KBM-7 (cell line): ENCODE results near the gene AOC3.

Experiments used
- DNase-seq: peaks from one replicate; pipeline ENCODE4 v3.0.0-alpha.2; 2015
- in situ Hi-C: fragments of 300-500 bp; cut with MboI; formaldehyde crosslinking; loops from 2 replicates; pipeline ENCODE4 v1.14.3; 2020; ENCODE audit warnings: low sequenced_read_pairs, low pct_unique_long_range_greater_than_20kb, mixed read lengths

The AOC3 gene, protein sequence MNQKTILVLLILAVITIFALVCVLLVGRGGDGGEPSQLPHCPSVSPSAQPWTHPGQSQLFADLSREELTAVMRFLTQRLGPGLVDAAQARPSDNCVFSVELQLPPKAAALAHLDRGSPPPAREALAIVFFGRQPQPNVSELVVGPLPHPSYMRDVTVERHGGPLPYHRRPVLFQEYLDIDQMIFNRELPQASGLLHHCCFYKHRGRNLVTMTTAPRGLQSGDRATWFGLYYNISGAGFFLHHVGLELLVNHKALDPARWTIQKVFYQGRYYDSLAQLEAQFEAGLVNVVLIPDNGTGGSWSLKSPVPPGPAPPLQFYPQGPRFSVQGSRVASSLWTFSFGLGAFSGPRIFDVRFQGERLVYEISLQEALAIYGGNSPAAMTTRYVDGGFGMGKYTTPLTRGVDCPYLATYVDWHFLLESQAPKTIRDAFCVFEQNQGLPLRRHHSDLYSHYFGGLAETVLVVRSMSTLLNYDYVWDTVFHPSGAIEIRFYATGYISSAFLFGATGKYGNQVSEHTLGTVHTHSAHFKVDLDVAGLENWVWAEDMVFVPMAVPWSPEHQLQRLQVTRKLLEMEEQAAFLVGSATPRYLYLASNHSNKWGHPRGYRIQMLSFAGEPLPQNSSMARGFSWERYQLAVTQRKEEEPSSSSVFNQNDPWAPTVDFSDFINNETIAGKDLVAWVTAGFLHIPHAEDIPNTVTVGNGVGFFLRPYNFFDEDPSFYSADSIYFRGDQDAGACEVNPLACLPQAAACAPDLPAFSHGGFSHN

DNA sequence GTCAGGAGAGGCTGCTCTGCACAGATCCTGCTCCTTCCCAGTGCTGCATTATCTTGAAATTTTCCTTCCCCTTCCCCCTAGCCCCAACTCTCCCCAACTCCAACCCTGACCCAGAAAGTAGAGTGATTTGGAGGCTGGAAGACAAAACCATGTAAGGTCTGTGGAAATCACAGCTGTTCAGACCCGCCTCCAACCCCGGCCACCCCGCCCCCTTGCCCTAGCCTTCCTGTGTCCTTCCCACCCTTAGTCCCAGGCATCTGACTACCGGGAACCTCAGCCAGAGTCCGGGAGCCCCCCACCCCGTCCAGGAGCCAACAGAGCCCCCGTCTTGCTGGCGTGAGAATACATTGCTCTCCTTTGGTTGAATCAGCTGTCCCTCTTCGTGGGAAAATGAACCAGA is at the start of gene AOC3:
AOC3 (plus strand) TSS at position 246 of the 400 bp plus-strand sequence; CDS start at position 391, 145 bp downstream.
- DNase-seq, result no peak
- in situ Hi-C loops, result loop anchor here (25.0 kb wide), 1 partner anchor 511 kb away; no protein-coding TSS in a partner anchor

DNA sequence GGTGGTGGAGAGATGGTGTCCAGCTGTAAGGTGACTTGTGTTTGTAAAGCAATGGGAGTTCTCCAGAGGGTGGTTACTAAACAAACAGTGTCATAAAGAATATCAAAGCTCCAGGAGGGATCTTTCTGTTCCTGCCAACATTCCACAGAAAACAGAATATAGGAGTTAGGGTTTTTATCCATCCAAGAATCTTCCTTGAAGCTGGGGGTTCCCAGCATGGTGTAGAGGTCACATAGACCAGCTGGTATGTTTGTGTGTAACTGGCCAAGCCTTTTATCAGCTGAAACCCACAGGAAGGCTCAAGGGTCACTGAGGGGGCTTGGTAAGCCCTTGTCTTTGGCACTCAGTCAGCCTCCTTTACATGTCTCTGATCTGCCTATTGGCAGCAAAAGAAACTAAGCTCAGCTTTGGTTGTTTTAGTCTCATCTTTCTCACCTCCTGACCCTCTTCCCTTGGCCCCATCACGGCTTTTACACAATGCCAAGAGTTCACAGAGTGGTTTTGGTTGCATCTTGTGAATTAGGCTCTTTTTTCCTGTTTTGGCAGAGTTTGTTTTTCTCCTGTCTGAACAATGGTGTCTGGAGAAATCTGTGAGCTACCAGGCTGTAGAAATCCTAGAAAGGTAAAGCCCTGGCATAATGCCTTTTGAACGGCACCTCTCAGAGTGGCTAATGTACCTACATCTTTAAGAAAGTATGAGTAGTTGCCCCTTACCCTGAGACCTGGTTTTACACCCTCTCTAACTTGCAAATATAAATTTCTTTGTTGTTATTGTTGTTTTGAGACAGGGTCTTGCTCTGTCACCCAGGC is 47.7 kb upstream of the AOC3 start:
- in situ Hi-C loops, result no loop called here
- no peak for DNase-seq

DNA sequence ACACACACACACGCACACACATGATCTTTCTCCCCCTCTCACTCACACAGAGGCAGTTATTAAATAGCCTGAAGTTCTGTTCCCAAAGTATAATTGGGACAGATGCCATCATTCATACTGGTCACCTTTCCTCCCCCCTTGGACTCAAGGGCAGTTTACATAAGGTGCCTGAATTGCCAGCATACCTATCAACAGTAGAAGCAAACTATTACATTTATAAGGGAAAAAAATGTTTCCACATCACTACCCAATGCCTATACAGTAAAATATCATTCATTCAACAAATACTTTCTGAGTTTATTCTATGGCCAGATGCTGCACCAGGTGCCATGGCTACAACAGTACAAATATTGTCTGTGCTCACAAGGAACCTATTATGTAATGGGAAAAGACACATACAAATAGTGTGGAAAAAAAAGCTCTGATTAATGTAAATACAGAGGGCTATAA is 46.1 kb upstream of the AOC3 start:
- in situ Hi-C loops, result no loop called here
- no peak for DNase-seq

DNA sequence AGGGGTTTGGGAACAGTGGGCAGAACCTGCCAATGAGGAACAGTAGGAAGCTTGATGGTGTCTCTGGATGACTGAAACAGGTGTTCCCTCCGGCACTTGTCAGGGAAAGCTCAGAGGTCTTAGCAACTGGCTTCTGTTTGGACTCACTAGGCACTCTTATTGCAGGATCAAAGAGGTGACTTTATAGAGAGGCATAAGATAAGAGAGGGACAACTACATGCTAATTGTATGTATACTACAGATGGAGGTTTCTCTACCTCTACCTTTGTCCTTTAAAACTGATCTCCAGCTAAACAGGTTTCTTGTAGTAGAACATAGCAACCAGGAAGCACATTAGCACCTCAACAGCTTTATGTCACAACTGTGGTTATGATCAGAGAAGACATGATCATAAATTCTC is 44.8 kb upstream of the AOC3 start:
- no peak for DNase-seq
- in situ Hi-C loops, result no loop called here

DNA sequence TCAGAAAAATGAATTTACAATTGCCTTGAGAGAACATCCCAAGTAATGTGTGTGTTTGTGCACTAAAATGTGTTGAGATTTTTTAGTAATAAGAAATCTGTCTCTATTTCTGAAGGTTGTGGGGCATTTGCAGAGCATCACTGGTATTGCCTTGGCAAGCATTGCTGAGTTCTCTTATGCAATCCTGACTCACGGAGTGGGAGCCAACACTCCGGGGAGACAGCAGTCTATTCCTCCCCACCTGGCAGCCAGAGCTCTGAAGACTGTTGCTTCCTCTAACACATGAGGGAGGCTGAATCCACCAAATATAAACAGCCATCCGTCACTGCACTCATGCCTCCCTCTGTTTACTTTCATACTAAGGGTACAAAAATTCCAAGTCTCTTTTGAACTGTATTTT is 41.7 kb upstream of the AOC3 start:
- no peak for DNase-seq
- in situ Hi-C loops, result no loop called here

DNA sequence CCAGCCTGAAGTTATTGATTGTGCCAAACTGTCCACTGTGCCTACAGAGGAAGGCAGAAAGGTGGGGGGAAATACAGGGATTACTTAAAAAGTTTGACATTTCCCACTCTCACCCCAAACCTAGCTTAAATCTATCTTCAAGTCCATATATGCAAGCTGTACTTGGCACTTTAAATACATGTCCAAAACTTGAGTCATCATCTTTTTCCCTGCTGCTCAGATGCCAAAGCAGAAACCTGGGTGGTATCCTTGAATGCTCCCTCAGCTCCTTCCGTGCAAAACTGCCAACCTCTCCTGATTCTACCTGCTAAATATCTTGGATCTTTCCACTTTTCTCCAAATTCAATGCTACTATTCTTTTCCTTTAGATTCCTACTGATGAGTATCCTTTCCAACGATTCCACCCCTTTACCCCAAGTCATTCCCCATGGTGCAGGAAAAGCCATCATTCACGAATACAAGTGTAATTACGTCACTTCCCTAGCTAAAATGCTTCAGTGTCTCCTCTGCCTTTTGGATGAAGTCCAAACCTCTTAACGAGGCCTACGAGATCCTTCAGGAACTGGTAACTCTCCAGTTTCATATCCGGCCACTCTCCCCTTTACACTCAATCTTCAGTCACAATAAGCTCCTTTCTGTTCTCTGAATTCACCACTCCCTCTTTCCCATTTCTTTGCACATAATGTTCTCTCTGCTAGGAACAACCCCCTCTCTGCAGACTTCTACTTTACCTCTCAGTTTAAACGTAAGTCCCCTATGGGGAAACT is 36.2 kb upstream of the AOC3 start:
- in situ Hi-C loops, result no loop called here
- no peak for DNase-seq

DNA sequence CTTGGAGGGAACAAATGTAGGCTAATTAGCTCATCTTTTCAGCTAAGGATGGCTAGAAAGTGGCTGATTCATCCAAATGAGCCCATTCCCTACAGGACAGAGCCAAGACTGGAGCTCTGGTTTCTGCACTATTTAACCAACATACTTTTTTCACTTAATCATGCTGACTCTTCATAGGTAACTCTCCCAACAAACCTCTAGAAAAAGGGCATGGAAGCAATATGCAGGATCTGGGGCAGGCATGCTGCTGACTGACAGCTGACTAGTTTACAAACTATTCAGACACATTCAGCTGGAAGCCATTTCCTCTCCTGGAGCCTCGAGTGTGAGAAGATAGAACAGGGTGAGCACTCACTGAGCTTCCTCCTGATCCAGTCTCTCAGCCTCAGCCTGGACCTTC is 33.1 kb upstream of the AOC3 start:
- in situ Hi-C loops, result no loop called here
- DNase-seq, result no peak

DNA sequence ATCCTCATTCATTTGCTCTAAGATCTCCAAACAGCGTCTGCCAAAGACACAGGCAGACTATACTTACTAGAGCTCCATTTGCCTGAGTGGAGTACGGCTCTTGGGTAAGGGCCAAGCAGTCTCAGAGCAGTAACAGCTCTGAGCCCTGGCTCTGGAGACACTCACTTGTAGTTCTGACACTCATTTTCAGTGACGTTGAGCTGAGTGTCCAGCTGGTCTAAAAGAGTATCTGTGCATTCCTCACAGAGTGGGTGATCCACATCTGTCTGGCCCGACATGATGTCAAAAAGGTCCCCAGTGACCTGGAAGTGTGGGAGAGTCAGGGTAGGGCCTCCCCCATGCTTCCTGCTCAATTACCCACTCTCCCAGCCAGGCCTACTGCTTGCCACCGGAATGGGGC is 32.6 kb upstream of the AOC3 start:
- in situ Hi-C loops, result no loop called here

DNA sequence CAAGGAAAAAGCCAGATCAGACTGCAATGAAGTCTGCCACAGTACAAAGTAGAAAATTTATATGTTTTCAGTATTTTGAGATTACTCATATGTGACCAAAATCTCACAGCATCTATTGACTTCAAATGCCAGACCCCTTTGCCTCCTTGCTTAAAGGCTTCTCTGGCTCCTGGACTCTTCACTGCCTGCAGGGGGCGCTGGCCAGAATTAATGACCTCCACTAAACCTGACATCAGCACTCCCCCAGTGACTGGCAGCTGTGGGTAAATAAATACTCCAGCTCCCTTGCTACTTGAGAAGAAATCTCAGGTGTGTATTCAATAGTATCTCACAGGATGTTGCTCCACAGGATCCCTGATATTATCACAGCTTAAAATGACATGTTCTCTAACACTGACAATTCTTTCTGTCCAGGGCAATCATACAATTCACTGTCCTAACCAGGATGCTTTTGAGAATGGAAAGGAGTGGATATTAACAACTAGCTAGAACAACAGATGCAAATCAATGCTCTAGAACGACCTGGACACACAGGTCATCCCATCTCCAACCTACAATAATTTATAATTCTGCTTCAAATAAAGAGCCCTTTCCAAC is 31.0 kb upstream of the AOC3 start:
- in situ Hi-C loops, result no loop called here

More for the DNA sequence above, 32.6 kb upstream of the AOC3 start:
- DNase-seq, result no peak

DNA sequence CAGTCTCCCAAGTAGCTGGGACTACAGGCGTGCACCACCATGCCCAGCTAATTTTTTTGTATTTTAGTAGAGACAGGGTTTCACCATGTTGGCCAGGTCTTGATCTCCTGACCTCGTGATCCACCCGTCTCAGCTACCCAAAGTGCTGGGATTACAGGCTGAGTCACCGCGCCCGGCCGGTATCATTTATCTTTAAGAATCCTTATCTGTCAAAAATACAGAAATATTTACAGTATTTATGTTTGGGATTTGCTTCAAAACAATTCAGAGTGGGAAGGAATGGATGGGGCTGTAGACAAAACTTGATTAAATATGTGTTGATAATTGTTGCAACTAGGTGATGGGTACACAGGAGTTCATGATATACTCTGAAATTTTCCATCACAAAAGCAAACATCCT is 29.8 kb upstream of the AOC3 start:
- DNase-seq, result no peak
- in situ Hi-C loops, result no loop called here

More for the DNA sequence above, 31.0 kb upstream of the AOC3 start:
- peak; percentile 78 for DNase-seq

DNA sequence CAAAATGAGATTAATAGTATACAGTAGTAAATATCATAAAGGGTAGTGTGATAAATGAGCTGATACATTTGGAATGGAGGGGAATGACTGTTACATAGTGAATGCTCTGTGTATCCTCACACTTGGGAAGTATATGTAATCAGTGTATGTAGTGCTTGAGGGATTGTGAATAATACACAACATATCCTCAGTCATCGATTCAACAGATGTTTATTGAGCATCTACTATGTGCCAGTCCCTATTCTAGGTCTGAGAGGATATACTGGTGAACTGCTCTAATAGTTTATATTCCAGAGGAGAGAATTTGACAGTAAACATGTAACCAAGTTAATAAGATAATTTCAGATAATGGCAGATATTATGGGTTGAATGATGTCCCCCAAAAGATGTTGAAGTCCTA is 23.5 kb upstream of the AOC3 start:
- in situ Hi-C loops, result loop anchor here (25.0 kb wide), 1 partner anchor 110 kb away; no protein-coding TSS in a partner anchor
- DNase-seq, result no peak

DNA sequence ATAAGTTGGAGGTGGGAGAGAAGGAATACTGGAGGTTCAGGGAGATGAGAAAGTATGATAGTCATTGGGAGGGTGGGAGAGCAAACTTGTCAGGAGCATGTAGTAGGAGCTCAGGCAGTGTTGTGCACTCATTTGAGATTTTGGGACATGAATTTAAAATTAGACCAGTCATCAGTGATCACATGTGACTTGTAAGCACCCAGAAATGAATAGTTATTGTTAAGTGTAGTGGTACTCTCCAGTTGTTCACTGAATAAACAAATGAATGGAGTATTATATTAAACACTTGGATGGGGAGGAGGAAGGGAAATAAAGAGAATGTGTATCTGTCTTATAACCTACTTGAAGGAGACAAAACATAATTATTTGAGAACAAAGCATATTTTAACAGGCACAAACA is 20.0 kb upstream of the AOC3 start:
- in situ Hi-C loops, result loop anchor here (25.0 kb wide), 1 partner anchor 106 kb away; no protein-coding TSS in a partner anchor
- no peak for DNase-seq

DNA sequence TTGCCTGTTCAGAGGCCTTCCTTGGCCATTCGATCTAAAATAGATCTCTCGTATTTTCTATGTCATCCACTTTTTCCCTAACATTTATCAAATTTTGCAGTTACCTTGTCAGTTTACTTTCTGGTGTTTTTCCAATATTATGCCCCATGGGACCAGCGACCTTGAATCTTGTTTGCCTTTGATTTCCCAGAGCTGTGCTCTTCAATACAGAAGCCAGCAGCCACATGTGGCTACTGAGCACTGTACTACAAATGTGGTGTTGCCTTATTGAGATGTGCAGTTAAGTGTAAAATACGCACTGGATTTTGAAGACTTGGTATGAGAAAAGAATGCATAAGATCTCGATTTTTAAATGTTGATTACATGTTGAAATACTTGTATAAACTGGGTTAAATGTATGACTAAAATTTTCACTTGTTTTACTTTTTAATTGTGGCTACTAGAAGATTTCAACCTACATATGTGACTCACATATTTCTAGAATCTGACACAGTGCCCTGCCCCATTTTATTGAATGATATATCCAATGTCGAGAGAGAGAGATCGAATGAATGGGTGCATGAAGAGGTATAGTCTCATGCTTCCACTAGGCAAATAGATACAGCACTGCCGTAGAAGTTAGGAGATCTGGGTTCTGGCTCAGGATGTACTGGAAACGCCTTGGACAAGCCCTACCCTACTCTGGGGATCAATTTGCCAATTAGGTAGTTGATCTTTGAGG is 18.6 kb upstream of the AOC3 start:
- in situ Hi-C loops, result loop anchor here (25.0 kb wide), 1 partner anchor 105 kb away; no protein-coding TSS in a partner anchor

DNA sequence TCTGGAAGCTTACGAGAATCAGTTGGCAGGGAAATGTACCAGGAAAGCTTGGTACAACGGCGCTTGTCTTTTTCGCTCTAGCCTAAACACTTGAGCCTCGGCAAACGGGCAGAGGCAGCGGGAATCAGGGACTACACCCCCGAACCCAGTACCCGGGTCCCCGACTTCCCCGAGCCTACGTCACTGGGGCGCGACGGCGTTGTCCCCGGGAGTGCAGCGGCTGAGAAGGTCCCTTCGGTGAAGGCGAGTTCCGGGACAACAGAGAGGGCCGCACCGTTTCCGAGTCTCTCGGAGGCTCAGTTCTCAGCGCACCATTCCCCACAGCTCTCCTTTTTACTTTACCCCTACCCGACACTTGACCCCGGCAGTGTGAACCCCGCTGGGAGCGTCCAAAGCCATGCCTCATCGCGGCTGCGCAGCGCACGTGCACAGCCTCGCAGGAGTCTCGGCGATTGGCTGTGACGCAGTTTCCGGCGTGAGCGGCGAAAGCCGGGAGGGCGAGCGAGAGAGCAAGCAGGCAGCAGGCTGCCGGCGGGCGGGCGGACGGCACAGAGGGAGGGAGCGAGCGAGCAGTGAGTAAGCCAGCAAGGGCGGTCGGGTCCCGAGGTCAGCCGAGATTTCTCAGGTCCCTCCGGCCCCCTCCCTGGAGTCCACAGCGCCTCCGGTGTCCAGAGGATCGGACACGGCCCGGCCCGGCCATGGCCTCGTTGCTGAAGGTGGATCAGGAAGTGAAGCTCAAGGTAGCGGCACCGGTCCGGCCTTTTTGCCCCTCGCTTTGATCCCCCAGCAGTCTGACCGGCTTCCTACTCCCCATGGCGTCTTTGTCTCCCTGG is 17.8 kb upstream of the AOC3 start, which contains the start of gene PSME3:
PSME3 (plus strand) TSS at position 464 of the 833 bp plus-strand sequence; CDS start at position 699, 235 bp downstream.
- DNase-seq, result peak; percentile 90
- in situ Hi-C loops, result loop anchor here (25.0 kb wide), 1 partner anchor 104 kb away; no protein-coding TSS in a partner anchor

More for the DNA sequence above, 18.6 kb upstream of the AOC3 start:
- DNase-seq, result no peak

DNA sequence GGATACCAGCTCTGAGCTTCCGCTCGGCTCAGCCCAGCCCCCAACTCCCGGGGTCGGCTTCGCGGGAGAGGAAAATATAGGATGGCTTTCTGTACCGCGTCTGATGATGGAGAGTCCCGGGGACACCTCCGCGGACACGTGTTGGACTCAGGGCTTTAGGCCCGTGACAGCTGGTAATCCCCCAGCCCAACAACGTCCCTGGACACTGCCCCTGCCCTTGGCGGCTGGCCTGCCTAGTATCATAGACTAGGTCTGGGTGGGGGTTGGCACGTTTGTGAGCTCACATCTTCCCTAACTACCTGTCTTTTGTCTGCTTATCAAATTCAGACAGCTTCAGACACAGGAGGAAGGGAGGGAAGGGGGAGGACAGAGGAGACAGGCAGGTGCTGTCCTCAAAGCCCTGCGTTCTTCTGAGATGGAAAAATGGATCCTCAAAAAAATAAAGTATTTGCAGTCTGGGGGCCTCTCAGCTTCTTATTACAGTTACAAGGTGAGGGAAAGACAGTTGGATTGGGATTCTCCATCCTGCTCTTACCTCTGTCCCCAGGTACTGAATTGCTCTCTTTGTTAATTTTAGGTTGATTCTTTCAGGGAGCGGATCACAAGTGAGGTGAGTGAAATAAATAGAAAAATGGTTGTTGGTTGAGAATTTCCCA is 17.1 kb upstream of the AOC3 start:
- in situ Hi-C loops, result loop anchor here (25.0 kb wide), 1 partner anchor 103 kb away; no protein-coding TSS in a partner anchor
- DNase-seq, result no peak

DNA sequence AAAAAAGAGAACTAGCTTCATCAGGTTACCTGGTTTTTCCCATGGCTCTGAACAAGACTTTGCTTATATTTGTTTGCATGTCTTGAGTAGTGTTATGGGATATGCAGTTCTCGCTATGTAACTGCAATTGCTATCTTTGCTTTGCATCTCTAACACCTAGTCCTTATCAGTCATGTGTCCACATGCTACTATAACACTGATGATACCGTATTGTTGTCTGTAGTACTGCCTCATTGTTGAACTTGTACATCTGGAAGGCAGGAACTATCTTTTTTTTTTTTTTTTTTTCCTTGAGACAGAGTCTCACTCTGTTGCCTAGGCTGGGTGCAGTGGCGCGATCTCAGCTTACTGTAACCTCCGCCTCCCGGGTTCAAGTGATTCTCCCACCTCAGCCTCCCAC is 15.3 kb upstream of the AOC3 start:
- in situ Hi-C loops, result loop anchor here (25.0 kb wide), 1 partner anchor 102 kb away; no protein-coding TSS in a partner anchor
- no peak for DNase-seq
